WTC11 (cell line): ENCODE measurements around the gene SH2D3C.
"Not testable (repeated sequence)": the region's sequence is repeated elsewhere in the genome, so short reads cannot be mapped to it uniquely, and the experiment has no call there.

Experiments
- AR ChIP-seq: fragments of 250-450 bp; sonication (Bioruptor Pico); IDR thresholded peaks from 2 replicates; pipeline ENCODE4 v1.9.0; 2021; ENCODE audit warnings: mild to moderate bottlenecking
- ARID4B ChIP-seq: sonication (generic); formaldehyde crosslinking; IDR thresholded peaks from 2 replicates; pipeline ENCODE4 v1.8.0; 2023; ENCODE audit warnings: missing genetic modification reagents, mild to moderate bottlenecking, borderline replicate concordance
- ATF2 ChIP-seq: sonication (generic); formaldehyde crosslinking; IDR thresholded peaks from 2 replicates; pipeline ENCODE4 v1.8.1; 2022; ENCODE audit warnings: low read depth, missing genetic modification reagents, borderline replicate concordance
- CREB1 ChIP-seq: sonication (generic); formaldehyde crosslinking; IDR thresholded peaks from 2 replicates; pipeline ENCODE4 v1.8.0; 2023; ENCODE audit warnings: mild to moderate bottlenecking, missing genetic modification reagents
- CTCF ChIP-seq: fragments of 200-600 bp; IDR thresholded peaks from 2 replicates; pipeline ENCODE4 v1.8.0; 2022; ENCODE audit warnings: antibody characterized with exemption
- ESRRA ChIP-seq: sonication (generic); formaldehyde crosslinking; IDR thresholded peaks from 2 replicates; pipeline ENCODE4 v1.8.1; 2022; ENCODE audit warnings: mild to moderate bottlenecking, missing genetic modification reagents, borderline replicate concordance
- FOXP1 ChIP-seq: sonication (generic); formaldehyde crosslinking; IDR thresholded peaks from 2 replicates; pipeline ENCODE4 v1.8.0; 2022; ENCODE audit warnings: missing genetic modification reagents, mild to moderate bottlenecking, moderate library complexity, borderline replicate concordance
- MAX ChIP-seq: sonication (generic); formaldehyde crosslinking; IDR thresholded peaks from 2 replicates; pipeline ENCODE4 v1.8.0; 2022; ENCODE audit warnings: mild to moderate bottlenecking, missing genetic modification reagents
- NFYB ChIP-seq: sonication (generic); formaldehyde crosslinking; conservative IDR thresholded peaks from 2 replicates; pipeline ENCODE4 v1.8.0; 2022; ENCODE audit warnings: low read depth, missing genetic modification reagents
- PRDM15 ChIP-seq: sonication (generic); formaldehyde crosslinking; IDR thresholded peaks from 2 replicates; pipeline ENCODE4 v1.8.0; 2022; ENCODE audit warnings: missing genetic modification reagents
- SMAD3 ChIP-seq: sonication (generic); formaldehyde crosslinking; IDR thresholded peaks from 2 replicates; pipeline ENCODE4 v1.8.0; 2022; ENCODE audit warnings: missing genetic modification reagents, mild to moderate bottlenecking, borderline replicate concordance
- SMAD4 ChIP-seq: sonication (generic); formaldehyde crosslinking; IDR thresholded peaks from 2 replicates; pipeline ENCODE4 v1.8.0; 2022; ENCODE audit warnings: mild to moderate bottlenecking, missing genetic modification reagents
- ZNF317 ChIP-seq: sonication (generic); formaldehyde crosslinking; IDR thresholded peaks from 2 replicates; pipeline ENCODE4 v1.8.1; 2023; ENCODE audit warnings: low read depth, mild to moderate bottlenecking, moderate library complexity, missing genetic modification reagents, borderline replicate concordance

- not testable (repeated sequence) for TF ChIP-seq CTCF; SMAD3 (CRISPR knock-in tag); MAX; ARID4B (CRISPR knock-in tag); SMAD4 (CRISPR knock-in tag); NFYB; AR (CRISPR knock-in tag); ATF2 (CRISPR knock-in tag); CREB1 (CRISPR knock-in tag); FOXP1 (CRISPR knock-in tag); ZNF317 (CRISPR knock-in tag); ESRRA; PRDM15 (CRISPR knock-in tag)
These were observed 2.4 kb upstream of the SH2D3C start for GRCh38 chr9:127780909-127781308.
